Endothelial cell of umbilical vein (primary cell): Measurements from ENCODE around the gene MFNG. TPM values are rescaled to one million over a fixed set of nuclear protein-coding genes. Genes with fewer than 3 reads are reported as not detected.

Experiments
- BruUV-seq: library from RNA; stranded (reverse); fragments of 400-500 nt; replicated peaks from 2 replicates; lab custom pipeline; 2021; lab: Mats Ljungman, UMichigan
- CTCF ChIA-PET: fragments of 300-600, 350-600 bp; sonication (Branson Sonifier 250); formaldehyde crosslinking; loops from one replicate; lab custom pipeline; 2021; ENCODE audit warnings: antibody characterized with exemption, inconsistent platforms; lab: Charles Lee
- POLR2A ChIA-PET: fragments of 300-600, 350-600 bp; sonication (Branson Sonifier 250); formaldehyde crosslinking; loops from one replicate; lab custom pipeline; 2021; ENCODE audit warnings: antibody characterized with exemption, inconsistent platforms; lab: Charles Lee
- DNase-seq: peaks from one replicate; pipeline ENCODE4 v3.0.0-alpha.2; 2011; ENCODE audit warnings: low read depth, low spot score
- FAIRE-seq: peaks from 2 replicates; lab custom pipeline; 2011; peaks lifted over from hg19 to GRCh38; lab: Jason Lieb, UNC
- H2AFZ ChIP-seq: 2 replicates; pipeline ENCODE4 v1.6.0; 2012; ENCODE audit warnings: low read depth, low read length, control low read depth, inconsistent platforms
- H3K27ac ChIP-seq: 2 replicates; pipeline ENCODE4 v1.5.1; 2011; ENCODE audit warnings: low read depth, mild to moderate bottlenecking, control low read depth, low read length, moderate library complexity; ENCODE audit not compliant: insufficient read depth
- H3K27me3 ChIP-seq, 2 experiments: 2 replicates each; pipeline versions ENCODE4 v1.6.0 to v1.6.1; 2011; ENCODE audit warnings: low read length in 2 of 2, mixed read lengths in 1 of 2; ENCODE audit not compliant: control insufficient read depth in 2 of 2, insufficient read depth in 2 of 2
- H3K36me3 ChIP-seq, 2 experiments: 2 replicates in 1 of 2; 3 replicates in 1 of 2; pipeline ENCODE4 v1.5.1; 2011; ENCODE audit warnings: low read length in 2 of 2, mild to moderate bottlenecking in 1 of 2, moderate library complexity in 1 of 2; ENCODE audit not compliant: control insufficient read depth in 2 of 2, insufficient read depth in 2 of 2; ENCODE audit errors: extremely low read depth in 1 of 2
- H3K4me1 ChIP-seq: 3 replicates; pipeline ENCODE4 v1.5.1; 2011; ENCODE audit warnings: mild to moderate bottlenecking, low read length; ENCODE audit not compliant: control insufficient read depth, insufficient read depth; ENCODE audit errors: extremely low read depth
- H3K4me2 ChIP-seq: 2 replicates; pipeline ENCODE4 v1.6.1; 2011; ENCODE audit warnings: low read length, control low read depth, mixed read lengths; ENCODE audit not compliant: insufficient read depth
- H3K4me3 ChIP-seq, 3 experiments: fragments of 200-600 bp in 1 of 3; sonication (generic), shearing (Covaris generic) in 1 of 3; replicated peaks in 1 of 3; 2 replicates each; pipeline ENCODE4 v1.5.1; 2011 to 2016; ENCODE audit warnings: control low read depth in 3 of 3, low read length in 3 of 3, mild to moderate bottlenecking in 2 of 3, inconsistent platforms in 1 of 3, low read depth in 1 of 3, moderate library complexity in 1 of 3; ENCODE audit not compliant: insufficient read depth in 1 of 3
- H3K79me2 ChIP-seq: 2 replicates; pipeline ENCODE4 v1.6.0; 2012; ENCODE audit warnings: low read length, inconsistent platforms; ENCODE audit not compliant: control insufficient read depth, insufficient read depth
- H3K9ac ChIP-seq: replicated peaks from 2 replicates; pipeline ENCODE3; 2011; ENCODE audit warnings: low read length, control low read depth; ENCODE audit not compliant: insufficient read depth; ENCODE audit errors: extremely low read depth
- H3K9me1 ChIP-seq: replicated peaks from 3 replicates; pipeline ENCODE4 v1.6.0; 2011; ENCODE audit warnings: mild to moderate bottlenecking, low read length; ENCODE audit not compliant: control insufficient read depth, insufficient read depth; ENCODE audit errors: extremely low read depth
- H3K9me3 ChIP-seq: replicated peaks from 2 replicates; pipeline ENCODE4 v1.5.1; 2012; ENCODE audit warnings: low read length, inconsistent platforms; ENCODE audit not compliant: control insufficient read depth, insufficient read depth
- H4K20me1 ChIP-seq: replicated peaks from 2 replicates; pipeline ENCODE3; 2011; ENCODE audit warnings: mild to moderate bottlenecking, low read length; ENCODE audit not compliant: control insufficient read depth, insufficient read depth; ENCODE audit errors: extremely low read depth
- FOS ChIP-seq: IDR thresholded peaks from 2 replicates; pipeline ENCODE4 v1.6.1; 2011; ENCODE audit warnings: mild to moderate bottlenecking, low read length, moderate library complexity, borderline replicate concordance; ENCODE audit not compliant: insufficient read depth
- GATA2 ChIP-seq: IDR thresholded peaks from 2 replicates; pipeline ENCODE4 v1.7.0; 2011; ENCODE audit warnings: low read depth, mild to moderate bottlenecking, moderate library complexity, mixed read lengths, low read length; ENCODE audit not compliant: insufficient read length, insufficient read depth
- POLR2AphosphoS5 ChIP-seq: IDR thresholded peaks from 2 replicates; pipeline ENCODE4 v1.6.1; 2012; ENCODE audit warnings: low read depth, mild to moderate bottlenecking, control low read depth, low read length, moderate library complexity; ENCODE audit not compliant: insufficient read depth
- dilution Hi-C: fragments of 300-500 bp; cut with MboI; formaldehyde crosslinking; loops from one replicate; pipeline ENCODE4 v1.15.0; 2019; ENCODE audit warnings: low sequenced_read_pairs; ENCODE audit not compliant: extremely low pct_ligation_motif_present
- intact Hi-C: fragments of 100-400 bp; cut with micrococcal nuclease; formaldehyde crosslinking; loops from one replicate; pipeline ENCODE4 v1.10.0; 2022
- polyA plus RNA-seq, 4 experiments: library from polyadenylated mRNA; depleted of rRNA in 3 of 4; stranded (reverse) in 3 of 4; unstranded in 1 of 4; fragments of >200 nt; gene quantifications; 2 replicates each; pipeline versions ENCODE4 v1.2.1 to v1.2.3, GENCODE V29; 2011 to 2012; ENCODE audit warnings: missing spikeins in 1 of 4
- total RNA-seq: library from RNA; stranded (reverse); gene quantifications from 2 replicates; pipeline ENCODE4 v1.2.3, GENCODE V29; 2021
- TF ChIP-seq, protein P1 (sequence below), 2 donors: IDR thresholded peaks; 1 replicate in 1 of 2; 2 replicates in 1 of 2; pipeline ENCODE4 v1.5.1; 2011; ENCODE audit warnings: low read length in 2 of 2, mild to moderate bottlenecking in 2 of 2, moderate library complexity in 2 of 2, control low read depth in 1 of 2, inconsistent platforms in 1 of 2, low read depth in 1 of 2; ENCODE audit not compliant: insufficient read depth in 1 of 2; ENCODE audit errors: extremely low read depth in 1 of 2
- TF ChIP-seq, protein P2 (sequence below): IDR thresholded peaks from 2 replicates; pipeline ENCODE4 v1.6.1; 2011; ENCODE audit not compliant: insufficient read depth, insufficient read length

Gene MFNG
- total and polyA plus RNA-seq, 2 donors (not counting 3 experiments of a cell fraction or from before 2014, with no cell fraction given) = 188 to 257 TPM

DNA sequence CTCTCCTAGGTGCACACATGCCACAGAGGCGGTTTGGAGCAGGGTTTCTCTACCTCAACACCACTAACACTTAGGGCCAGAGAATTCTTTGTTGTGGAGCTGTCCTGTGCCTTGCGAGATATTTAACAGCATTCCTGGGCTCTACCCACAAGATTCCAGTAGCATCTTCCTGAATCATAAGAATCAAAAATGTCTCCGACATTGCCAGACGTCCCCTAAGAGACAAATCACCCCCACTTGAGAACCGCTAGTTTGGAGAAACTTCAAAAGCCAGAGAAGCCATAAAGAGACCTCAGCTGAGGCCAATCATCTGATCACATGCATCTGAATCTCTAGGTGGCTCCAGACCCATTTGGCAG lies 16.1 kb downstream of the MFNG start:
- dilution Hi-C loops = no loop called here
- POLR2A ChIA-PET = no interaction called here

More for the DNA sequence above, 16.1 kb downstream of the MFNG start:
- TF ChIP-seq, protein P1, sequence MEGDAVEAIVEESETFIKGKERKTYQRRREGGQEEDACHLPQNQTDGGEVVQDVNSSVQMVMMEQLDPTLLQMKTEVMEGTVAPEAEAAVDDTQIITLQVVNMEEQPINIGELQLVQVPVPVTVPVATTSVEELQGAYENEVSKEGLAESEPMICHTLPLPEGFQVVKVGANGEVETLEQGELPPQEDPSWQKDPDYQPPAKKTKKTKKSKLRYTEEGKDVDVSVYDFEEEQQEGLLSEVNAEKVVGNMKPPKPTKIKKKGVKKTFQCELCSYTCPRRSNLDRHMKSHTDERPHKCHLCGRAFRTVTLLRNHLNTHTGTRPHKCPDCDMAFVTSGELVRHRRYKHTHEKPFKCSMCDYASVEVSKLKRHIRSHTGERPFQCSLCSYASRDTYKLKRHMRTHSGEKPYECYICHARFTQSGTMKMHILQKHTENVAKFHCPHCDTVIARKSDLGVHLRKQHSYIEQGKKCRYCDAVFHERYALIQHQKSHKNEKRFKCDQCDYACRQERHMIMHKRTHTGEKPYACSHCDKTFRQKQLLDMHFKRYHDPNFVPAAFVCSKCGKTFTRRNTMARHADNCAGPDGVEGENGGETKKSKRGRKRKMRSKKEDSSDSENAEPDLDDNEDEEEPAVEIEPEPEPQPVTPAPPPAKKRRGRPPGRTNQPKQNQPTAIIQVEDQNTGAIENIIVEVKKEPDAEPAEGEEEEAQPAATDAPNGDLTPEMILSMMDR (IDR thresholded peaks at IDR 0.05; ENCODE audit: extremely low read depth in 1 of 2, insufficient read depth in 1 of 2, low read depth in 1 of 2, low read length in 2 of 2) = no peak
- TF ChIP-seq GATA2 (no peak), POLR2AphosphoS5 (no peak), FOS (no peak)
- TF ChIP-seq, protein P2, sequence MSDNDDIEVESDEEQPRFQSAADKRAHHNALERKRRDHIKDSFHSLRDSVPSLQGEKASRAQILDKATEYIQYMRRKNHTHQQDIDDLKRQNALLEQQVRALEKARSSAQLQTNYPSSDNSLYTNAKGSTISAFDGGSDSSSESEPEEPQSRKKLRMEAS = no peak
- no peak for FAIRE-seq
- H3K79me2 ChIP-seq = peaks cover 2% of the 10 kb centered on the region
- no TSS peak for BruUV-seq
- no peaks in the 10 kb centered on the region for H3K27me3 ChIP-seq
- no peak overlapping the region for H3K4me3 ChIP-seq
- intact Hi-C loops = no loop called here
- no peaks in the 10 kb centered on the region for H3K9me1 ChIP-seq
- no peaks in the 10 kb centered on the region for H3K9me3 ChIP-seq
- DNase-seq = no peak
- H3K36me3 ChIP-seq = peaks cover 11 to 69% of the 10 kb centered on the region in 2 experiments
- no peak overlapping the region for H2AFZ ChIP-seq
- no peak overlapping the region for H3K27ac ChIP-seq
- no peak overlapping the region for H3K4me2 ChIP-seq
- no peak overlapping the region for H3K9ac ChIP-seq
- H4K20me1 ChIP-seq = no peaks in the 10 kb centered on the region
- CTCF ChIA-PET = interaction anchor here (1.0 to 1.3 kb wide), 2 partner anchors 12 to 122 kb away, joined by 3 to 5 read pairs; no protein-coding TSS in a partner anchor
- no peaks in the 10 kb centered on the region for H3K4me1 ChIP-seq
